ENCODE data around the gene POLR1A.

DNA sequence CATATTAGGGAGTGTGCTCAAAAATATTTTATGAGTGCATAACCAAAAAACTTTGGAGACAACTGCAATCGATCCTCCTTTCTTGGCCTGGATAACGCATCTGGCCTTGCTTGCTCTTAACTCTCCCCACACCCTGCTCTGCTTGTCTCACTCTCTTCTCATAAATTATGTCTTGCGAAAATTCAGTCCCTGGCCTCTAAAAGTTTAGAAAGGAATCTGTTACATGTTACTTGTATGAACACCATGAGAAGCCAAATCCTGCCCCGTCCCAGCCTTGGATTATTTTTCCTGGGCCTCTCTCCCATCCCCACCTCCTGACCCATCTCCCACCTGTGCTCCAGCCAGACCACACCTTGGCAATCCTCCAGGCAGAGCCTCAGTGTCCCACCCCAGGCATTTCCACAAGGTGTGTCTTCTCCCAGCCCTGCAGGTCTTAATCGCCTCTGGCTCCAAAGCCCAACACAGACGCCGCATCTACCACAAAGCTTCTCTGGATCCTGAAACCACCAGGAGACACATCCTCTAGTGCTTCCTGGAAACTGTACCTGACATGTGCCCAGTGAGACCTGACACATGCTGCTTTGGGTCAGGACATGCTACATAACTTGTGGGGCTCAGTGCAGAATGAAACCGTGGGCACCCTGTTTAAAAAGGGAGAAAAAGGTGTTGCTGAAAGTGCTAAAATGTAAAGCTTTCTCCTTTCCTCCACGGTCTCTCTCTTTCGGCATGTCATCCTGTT, 117.3 kb downstream of the POLR1A start:
- TF ChIP-seq, protein P1, sequence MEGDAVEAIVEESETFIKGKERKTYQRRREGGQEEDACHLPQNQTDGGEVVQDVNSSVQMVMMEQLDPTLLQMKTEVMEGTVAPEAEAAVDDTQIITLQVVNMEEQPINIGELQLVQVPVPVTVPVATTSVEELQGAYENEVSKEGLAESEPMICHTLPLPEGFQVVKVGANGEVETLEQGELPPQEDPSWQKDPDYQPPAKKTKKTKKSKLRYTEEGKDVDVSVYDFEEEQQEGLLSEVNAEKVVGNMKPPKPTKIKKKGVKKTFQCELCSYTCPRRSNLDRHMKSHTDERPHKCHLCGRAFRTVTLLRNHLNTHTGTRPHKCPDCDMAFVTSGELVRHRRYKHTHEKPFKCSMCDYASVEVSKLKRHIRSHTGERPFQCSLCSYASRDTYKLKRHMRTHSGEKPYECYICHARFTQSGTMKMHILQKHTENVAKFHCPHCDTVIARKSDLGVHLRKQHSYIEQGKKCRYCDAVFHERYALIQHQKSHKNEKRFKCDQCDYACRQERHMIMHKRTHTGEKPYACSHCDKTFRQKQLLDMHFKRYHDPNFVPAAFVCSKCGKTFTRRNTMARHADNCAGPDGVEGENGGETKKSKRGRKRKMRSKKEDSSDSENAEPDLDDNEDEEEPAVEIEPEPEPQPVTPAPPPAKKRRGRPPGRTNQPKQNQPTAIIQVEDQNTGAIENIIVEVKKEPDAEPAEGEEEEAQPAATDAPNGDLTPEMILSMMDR (IDR thresholded peaks at IDR 0.05; ENCODE audit: low read depth, low read length), result no peak
- no peak for TF ChIP-seq EZH2phosphoT487 (IDR thresholded peaks at IDR 0.05; ENCODE audit: low read depth)
